Osteocyte (in vitro differentiated cells): ENCODE results near the gene NBAS. TPM values are rescaled to one million over a fixed set of nuclear protein-coding genes. Genes with fewer than 3 reads are reported as not detected.

Source experiments
- DNase-seq: peaks from one replicate; pipeline ENCODE4 v3.0.0; 2021; ENCODE audit warnings: mixed read lengths; ENCODE audit not compliant: unreplicated experiment; ENCODE audit errors: extremely low spot score
- H3K27ac Mint-ChIP-seq: one replicate; pipeline ENCODE4 v1.8.0; 2021; ENCODE audit warnings: mild to moderate bottlenecking, mixed read lengths; ENCODE audit not compliant: unreplicated experiment
- H3K27me3 Mint-ChIP-seq: one replicate; pipeline ENCODE4 v1.8.0; 2021; ENCODE audit warnings: mixed read lengths; ENCODE audit not compliant: unreplicated experiment
- H3K36me3 Mint-ChIP-seq: one replicate; pipeline ENCODE4 v1.8.0; 2021; ENCODE audit warnings: mixed read lengths; ENCODE audit not compliant: unreplicated experiment
- H3K4me1 Mint-ChIP-seq: one replicate; pipeline ENCODE4 v1.8.0; 2021; ENCODE audit warnings: mixed read lengths; ENCODE audit not compliant: unreplicated experiment
- H3K4me3 Mint-ChIP-seq: one replicate; pipeline ENCODE4 v1.8.0; 2021; ENCODE audit warnings: mild to moderate bottlenecking, moderate library complexity, mixed read lengths; ENCODE audit not compliant: unreplicated experiment
- H3K9me3 Mint-ChIP-seq: one replicate; pipeline ENCODE4 v1.8.0; 2021; ENCODE audit warnings: mixed read lengths; ENCODE audit not compliant: unreplicated experiment
- CTCF ChIP-seq: fragments of 200-600 bp; sonication (generic); IDR thresholded peaks from 2 replicates; pipeline ENCODE4 v1.5.0; 2021; ENCODE audit warnings: antibody characterized with exemption, mild to moderate bottlenecking, moderate library complexity
- total RNA-seq: library from RNA; stranded (reverse); gene quantifications from 2 replicates; pipeline ENCODE4 v1.2.1, GENCODE V29; 2021

The NBAS gene
- total RNA-seq, 1 donor from 2014 or later, result 43.6 TPM

GRCh38 chr2:15385184-15385583 lies 175.9 kb downstream of the NBAS start:
- no peak for TF ChIP-seq CTCF
- Mint-ChIP-seq H3K4me1 (peaks cover 8% of the 10 kb centered on the region), H3K27me3 (no peaks in the 10 kb centered on the region), H3K36me3 (peaks cover 14% of the 10 kb centered on the region), H3K4me3 (no peak overlapping the region), H3K27ac (no peak overlapping the region), H3K9me3 (no peaks in the 10 kb centered on the region)
- no peak for DNase-seq

- H3K4me1 Mint-ChIP-seq, result no peaks in the 10 kb centered on the region
- H3K9me3 Mint-ChIP-seq, result no peaks in the 10 kb centered on the region
- H3K4me3 Mint-ChIP-seq, result no peak overlapping the region
- no peak overlapping the region for H3K27ac Mint-ChIP-seq
- H3K36me3 Mint-ChIP-seq, result peaks cover 7% of the 10 kb centered on the region
- DNase-seq, result no peak
- H3K27me3 Mint-ChIP-seq, result no peaks in the 10 kb centered on the region
- TF ChIP-seq CTCF, result no peak
Measured at GRCh38 chr2:15383695-15384350, 177.3 kb downstream of the NBAS start.

GRCh38 chr2:15378148-15378908 lies 182.8 kb downstream of the NBAS start:
- no peak for DNase-seq
- H3K36me3 Mint-ChIP-seq, result peaks cover 22% of the 10 kb centered on the region
- TF ChIP-seq CTCF, result no peak
- no peaks in the 10 kb centered on the region for H3K4me1 Mint-ChIP-seq
- H3K9me3 Mint-ChIP-seq, result no peaks in the 10 kb centered on the region
- no peak overlapping the region for H3K4me3 Mint-ChIP-seq
- H3K27me3 Mint-ChIP-seq, result no peaks in the 10 kb centered on the region
- no peak overlapping the region for H3K27ac Mint-ChIP-seq

DNA sequence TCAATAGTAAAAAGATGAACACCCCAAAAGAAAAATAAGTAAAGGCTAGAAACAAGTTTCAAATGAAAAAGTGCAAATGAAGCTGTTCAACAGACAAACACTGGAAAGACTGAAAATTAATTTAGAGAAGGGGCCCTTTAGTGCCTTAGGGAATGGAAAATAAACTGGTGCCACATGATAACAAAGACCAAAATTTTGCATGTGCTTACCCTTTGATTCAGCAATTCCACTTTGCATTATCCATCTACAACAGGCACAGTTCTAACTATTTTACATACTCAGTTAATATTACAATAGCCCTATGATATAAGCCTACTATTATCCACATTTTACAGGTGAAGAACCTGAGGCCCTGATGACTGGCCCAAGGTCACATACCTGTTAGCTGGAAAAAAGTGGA lies 183.9 kb downstream of the NBAS start:
- no peaks in the 10 kb centered on the region for H3K4me1 Mint-ChIP-seq
- no peaks in the 10 kb centered on the region for H3K27me3 Mint-ChIP-seq
- DNase-seq, result no peak
- H3K4me3 Mint-ChIP-seq, result no peak overlapping the region
- H3K9me3 Mint-ChIP-seq, result no peaks in the 10 kb centered on the region
- H3K27ac Mint-ChIP-seq, result no peak overlapping the region
- no peak for TF ChIP-seq CTCF
- peaks cover 22% of the 10 kb centered on the region for H3K36me3 Mint-ChIP-seq

GRCh38 chr2:15372019-15372418 lies 189.1 kb downstream of the NBAS start:
- TF ChIP-seq CTCF, result no peak
- no peaks in the 10 kb centered on the region for H3K4me1 Mint-ChIP-seq
- DNase-seq, result no peak
- H3K27ac Mint-ChIP-seq, result no peak overlapping the region
- H3K4me3 Mint-ChIP-seq, result no peak overlapping the region
- H3K36me3 Mint-ChIP-seq, result peaks cover 22% of the 10 kb centered on the region
- no peaks in the 10 kb centered on the region for H3K9me3 Mint-ChIP-seq
- H3K27me3 Mint-ChIP-seq, result no peaks in the 10 kb centered on the region
